HepG2 (cell line): ENCODE data around the gene CFAP70. TPM values are rescaled to one million over a fixed set of nuclear protein-coding genes. Genes with fewer than 3 reads are reported as not detected.
A peak's percentile ranks its signal among the peaks of the same experiment; 100 is the strongest.

Source experiments
- ATAC-seq: fragments of 200-7000 bp; cut with Tn5 transposase; 3 replicates; pipeline ENCODE4 v1.9.1; 2020; ENCODE audit warnings: mild to moderate bottlenecking, moderate library complexity
- BruUV-seq: library from RNA; stranded (reverse); fragments of 400-500 nt; replicated peaks from 2 replicates; lab custom pipeline; 2021; lab: Mats Ljungman, UMichigan
- CTCF ChIA-PET: fragments of 300-600 bp; formaldehyde crosslinking; extraction: SDS; loops from one replicate; lab custom pipeline; 2021; ENCODE audit warnings: low total read pairs, inconsistent platforms, low intra/inter-chr PET ratio; lab: Yijun Ruan, JAX
- POLR2A ChIA-PET: fragments of 350-600 bp; sonication (Branson Sonifier 250); formaldehyde crosslinking; loops from one replicate; lab custom pipeline; 2020; ENCODE audit warnings: antibody characterized with exemption, inconsistent platforms; lab: Yijun Ruan, JAX
- DNase-seq: peaks from one replicate; pipeline ENCODE4 v3.0.0-alpha.2; 2015; ENCODE audit warnings: low spot score
- FAIRE-seq: peaks from 3 replicates; lab custom pipeline; 2011; peaks lifted over from hg19 to GRCh38; lab: Jason Lieb, UNC
- H2AFZ ChIP-seq: one replicate; pipeline ENCODE4 v1.6.1; 2011; ENCODE audit warnings: low read length, inconsistent platforms
- H3K27ac ChIP-seq: fragments of 300-600 bp; 3 replicates; pipeline ENCODE4 v1.8.0; 2011; ENCODE audit warnings: mixed run types, mild to moderate bottlenecking, mixed read lengths, low read length, inconsistent platforms; ENCODE audit not compliant: insufficient read depth; ENCODE audit errors: extremely low read length
- H3K27me3 ChIP-seq, 2 experiments: fragments of 200-600 bp in 1 of 2; 2 replicates in 1 of 2; 3 replicates in 1 of 2; pipeline versions ENCODE4 v1.6.0 to v1.8.0; 2011; ENCODE audit warnings: low read length in 2 of 2, mild to moderate bottlenecking in 2 of 2, moderate library complexity in 2 of 2, inconsistent platforms in 1 of 2; ENCODE audit not compliant: insufficient read depth in 2 of 2, control insufficient read depth in 1 of 2
- H3K36me3 ChIP-seq, 2 experiments: fragments of 200-600 bp in 1 of 2; replicated peaks in 1 of 2; 2 replicates in 1 of 2; 3 replicates in 1 of 2; pipeline versions ENCODE4 v1.5.1 to v1.8.0; 2011; ENCODE audit warnings: low read length in 2 of 2, inconsistent platforms in 1 of 2; ENCODE audit not compliant: insufficient read depth in 2 of 2, control insufficient read depth in 1 of 2
- H3K4me1 ChIP-seq: 2 replicates; pipeline ENCODE4 v1.5.1; 2012; ENCODE audit warnings: low read length, inconsistent platforms; ENCODE audit not compliant: insufficient read depth
- H3K4me2 ChIP-seq: 2 replicates; pipeline ENCODE4 v1.6.0; 2011; ENCODE audit warnings: low read depth, low read length, inconsistent platforms
- H3K4me3 ChIP-seq, 3 experiments: fragments of 200-600 bp in 1 of 3; sonication (generic), shearing (Covaris generic) in 1 of 3; replicated peaks in 1 of 3; 2 replicates each; pipeline ENCODE4 v1.5.1; 2011 to 2016; ENCODE audit warnings: low read length in 3 of 3, inconsistent platforms in 2 of 3, low read depth in 2 of 3, mild to moderate bottlenecking in 2 of 3, control low read depth in 1 of 3, mixed read lengths in 1 of 3; ENCODE audit not compliant: insufficient read depth in 1 of 3
- H3K79me2 ChIP-seq: one replicate; pipeline ENCODE4 v1.6.1; 2011; ENCODE audit warnings: low read length, inconsistent platforms; ENCODE audit not compliant: insufficient read depth
- H3K9ac ChIP-seq: 2 replicates; pipeline ENCODE4 v1.6.0; 2011; ENCODE audit warnings: mild to moderate bottlenecking, low read depth, low read length, inconsistent platforms; ENCODE audit not compliant: insufficient read depth
- H3K9me3 ChIP-seq: 2 replicates; pipeline ENCODE4 v1.5.1; 2012; ENCODE audit warnings: mild to moderate bottlenecking, low read length
- H4K20me1 ChIP-seq: 2 replicates; pipeline ENCODE4 v1.6.0; 2011; ENCODE audit warnings: inconsistent platforms, mild to moderate bottlenecking, low read length, moderate library complexity; ENCODE audit not compliant: insufficient read depth
- ARNT ChIP-seq: fragments of 450-650 bp; IDR thresholded peaks from 2 replicates; pipeline ENCODE4 v1.6.1; 2017
- EP300 ChIP-seq, 3 experiments: sonication (generic) in 1 of 3; formaldehyde crosslinking in 1 of 3; IDR thresholded peaks; 2 replicates each; pipeline versions ENCODE4 v1.5.1 to v1.6.1; 2011 to 2020; ENCODE audit warnings: low read depth in 2 of 3, low read length in 2 of 3, borderline replicate concordance in 1 of 3, improper control_type of control experiment in 1 of 3, mild to moderate bottlenecking in 1 of 3, missing genetic modification reagents in 1 of 3, moderate library complexity in 1 of 3
- HDAC2 ChIP-seq: sonication (generic); formaldehyde crosslinking; IDR thresholded peaks from 2 replicates; pipeline ENCODE4 v1.4.0; 2020; ENCODE audit warnings: missing genetic modification reagents
- HNRNPH1 ChIP-seq: fragments of 200-400 bp; formaldehyde crosslinking; optimal IDR thresholded peaks from 2 replicates; pipeline ENCODE3; 2017; ENCODE audit warnings: mild to moderate bottlenecking, low read depth, low read length
- JUND ChIP-seq: sonication (generic); formaldehyde crosslinking; IDR thresholded peaks from 2 replicates; pipeline ENCODE4 v1.8.0; 2022; ENCODE audit warnings: mild to moderate bottlenecking, missing genetic modification reagents
- KMT2A ChIP-seq: sonication (generic); formaldehyde crosslinking; IDR thresholded peaks from 2 replicates; pipeline ENCODE4 v1.4.0; 2020; ENCODE audit warnings: missing genetic modification reagents
- LCORL ChIP-seq, 2 experiments: fragments of 450-650 bp in 1 of 2; sonication (generic) in 1 of 2; formaldehyde crosslinking in 1 of 2; IDR thresholded peaks; 2 replicates each; pipeline versions ENCODE4 v1.5.0 to v1.6.1; 2017 to 2020; ENCODE audit warnings: antibody characterized with exemption in 1 of 2, missing genetic modification reagents in 1 of 2
- MTA1 ChIP-seq: sonication (generic); formaldehyde crosslinking; IDR thresholded peaks from 2 replicates; pipeline ENCODE4 v1.4.0; 2020; ENCODE audit warnings: missing genetic modification reagents, mild to moderate bottlenecking, borderline replicate concordance
- PHF21A ChIP-seq: sonication (generic); formaldehyde crosslinking; IDR thresholded peaks from 2 replicates; pipeline ENCODE4 v1.5.0; 2020; ENCODE audit warnings: mild to moderate bottlenecking, missing genetic modification reagents
- POLR2AphosphoS2 ChIP-seq: IDR thresholded peaks from 2 replicates; pipeline ENCODE4 v1.6.1; 2011; ENCODE audit warnings: low read depth, low read length, improper control_type of control experiment
- SOX6 ChIP-seq, 2 experiments: fragments of 450-650 bp in 1 of 2; sonication (generic) in 1 of 2; formaldehyde crosslinking in 1 of 2; IDR thresholded peaks; 2 replicates each; pipeline versions ENCODE4 v1.4.0 to v1.6.1; 2017 to 2020; ENCODE audit warnings: antibody characterized with exemption in 1 of 2, mild to moderate bottlenecking in 1 of 2, missing genetic modification reagents in 1 of 2
- ZBTB34 ChIP-seq: sonication (generic); formaldehyde crosslinking; IDR thresholded peaks from 2 replicates; pipeline ENCODE4 v1.8.0; 2022; ENCODE audit warnings: mild to moderate bottlenecking, missing genetic modification reagents
- ZBTB39 ChIP-seq: sonication (generic); formaldehyde crosslinking; IDR thresholded peaks from 2 replicates; pipeline ENCODE4 v1.5.0; 2020; ENCODE audit warnings: missing genetic modification reagents
- ZFP1 ChIP-seq: IDR thresholded peaks from 2 replicates; pipeline ENCODE4 v1.6.1; 2016
- WGBS: methylation state at CpG from one replicate; pipeline ENCODE4 v1.1.6; 2017; ENCODE audit warnings: low lambda C conversion rate; 5-methylcytosine and 5-hydroxymethylcytosine counted together
- in situ Hi-C: cut with HindIII; loops from 2 replicates; pipeline ENCODE4 v1.10.0; 2017; ENCODE audit warnings: low pct_unique_long_range_greater_than_20kb; ENCODE audit not compliant: extremely low pct_ligation_motif_present
- intact Hi-C: fragments of 100-400 bp; cut with micrococcal nuclease; formaldehyde crosslinking; loops from one replicate; pipeline ENCODE4 v1.10.0; 2022; ENCODE audit not compliant: unreplicated experiment
- polyA plus RNA-seq, 8 experiments: library from polyadenylated mRNA; depleted of rRNA in 3 of 8; stranded (reverse) in 7 of 8; unstranded in 1 of 8; fragments of >200 nt; fragmentation: Illumina TruSeq in 4 of 8; extraction: Trizol in 4 of 8; gene quantifications; 2 replicates each; pipeline versions ENCODE4 v1.2.1 to v1.2.3, GENCODE V29; 2011 to 2016; ENCODE audit warnings: low read depth in 4 of 8, missing spikeins in 1 of 8, mixed read lengths in 1 of 8; ENCODE audit not compliant: insufficient read depth in 1 of 8
- total RNA-seq, 5 experiments: library from RNA; depleted of rRNA; stranded (reverse); fragments of >200 nt; fragmentation: Illumina TruSeq; extraction: Trizol; gene quantifications; 2 replicates each; pipeline ENCODE4 v1.2.3, GENCODE V29; 2016; ENCODE audit warnings: low read depth in 1 of 5
- TF ChIP-seq, protein P1 (sequence below): sonication (generic); formaldehyde crosslinking; IDR thresholded peaks from 2 replicates; pipeline ENCODE4 v1.5.0; 2020; ENCODE audit warnings: missing genetic modification reagents

CFAP70 gene
- total and polyA plus RNA-seq, 2 of the 13 experiments (the other 11 are each of a cell fraction or from before 2014, with no cell fraction given) = 0.27 to 0.38 TPM

GRCh38 chr10:73244866-73245477, 113.7 kb downstream of the CFAP70 start:
- peaks cover 36% of the 10 kb centered on the region for H3K4me1 ChIP-seq
- H3K4me3 ChIP-seq = peak overlapping the region; percentile 64 to 97 (median 79); a peak in 5 of 6 replicates
- DNase-seq = no peak
- intact Hi-C loops = no loop called here
- no peaks in the 10 kb centered on the region; a peak in 1 of 5 replicates for H3K27me3 ChIP-seq
- peak overlapping the region; percentile 81; the same call in 1 of the 2 replicates for H3K9ac ChIP-seq
- peaks cover 31% of the 10 kb centered on the region for H3K79me2 ChIP-seq
- H3K36me3 ChIP-seq = peaks cover 4 to 38% of the 10 kb centered on the region in 2 experiments
- H3K27ac ChIP-seq = no peak overlapping the region
- CTCF ChIA-PET = no interaction called here
- H4K20me1 ChIP-seq = no peaks in the 10 kb centered on the region
- no peak for FAIRE-seq
- POLR2A ChIA-PET = no interaction called here
- in situ Hi-C loops = no loop called here
- no peaks in the 10 kb centered on the region for H3K9me3 ChIP-seq
- H2AFZ ChIP-seq = no peak overlapping the region
- BruUV-seq = no TSS peak
- TF ChIP-seq POLR2AphosphoS2 (no peak), ZBTB34 (CRISPR knock-in tag) (no peak), LCORL (IDR thresholded peaks at IDR 0.05) (no peak), LCORL (CRISPR knock-in tag; IDR thresholded peaks at IDR 0.05) (no peak), KMT2A (no peak), ARNT (no peak), HNRNPH1 (no peak), MTA1 (CRISPR knock-in tag) (no peak), HDAC2 (CRISPR knock-in tag) (no peak), EP300 (IDR thresholded peaks at IDR 0.05; ENCODE audit: low read depth in 2 of 2, low read length in 2 of 2) (no peak), EP300 (CRISPR knock-in tag; IDR thresholded peaks at IDR 0.05; ENCODE audit: borderline replicate concordance) (no peak), ZFP1 (CRISPR knock-in tag) (no peak), ZBTB39 (CRISPR knock-in tag) (no peak), JUND (CRISPR knock-in tag) (no peak), PHF21A (CRISPR knock-in tag) (no peak), SOX6 (IDR thresholded peaks at IDR 0.05) (no peak), SOX6 (CRISPR knock-in tag; IDR thresholded peaks at IDR 0.05) (no peak)
- TF ChIP-seq, protein P1, sequence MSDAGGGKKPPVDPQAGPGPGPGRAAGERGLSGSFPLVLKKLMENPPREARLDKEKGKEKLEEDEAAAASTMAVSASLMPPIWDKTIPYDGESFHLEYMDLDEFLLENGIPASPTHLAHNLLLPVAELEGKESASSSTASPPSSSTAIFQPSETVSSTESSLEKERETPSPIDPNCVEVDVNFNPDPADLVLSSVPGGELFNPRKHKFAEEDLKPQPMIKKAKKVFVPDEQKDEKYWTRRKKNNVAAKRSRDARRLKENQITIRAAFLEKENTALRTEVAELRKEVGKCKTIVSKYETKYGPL (CRISPR knock-in tag) = no peak
- TF ChIP-seq, all 625 proteins: peak for 0
- WGBS = 92% methylated on average over 8 of the region's 8 CpGs
- H3K4me2 ChIP-seq = peak overlapping the region; percentile 79
- ATAC-seq = no peak
